Daoy (cell line): ENCODE data around the gene ZNF682. TPM values are rescaled to one million over a fixed set of nuclear protein-coding genes. Genes with fewer than 3 reads are reported as not detected.
"Not testable (repeated sequence)": the region's sequence is repeated elsewhere in the genome, so short reads cannot be mapped to it uniquely, and the experiment has no call there.

Source experiments
- DNase-seq: peaks from one replicate; pipeline ENCODE4 v3.0.0-alpha.2; 2015; ENCODE audit warnings: low read depth
- total RNA-seq: library from RNA; depleted of rRNA; stranded (reverse); fragments of >200 nt; shearing (Covaris generic); gene quantifications from 2 replicates; pipeline ENCODE4 v1.2.3, GENCODE V29; 2014; rRNA removed

Gene ZNF682
- 4.7 and 26.5 TPM in 2 replicates for total RNA-seq

- DNase-seq: peak; percentile 97
Measured at GRCh38 chr19:20039203-20039723, at the start of gene ZNF682. TSS of gene ZNF682 (minus strand) at chr19:20039505. CDS start at chr19:20039345, 160 bp downstream.

GRCh38 chr19:20082876-20083275, 43.6 kb upstream of the ZNF682 start:
- DNase-seq: not testable (repeated sequence)

GRCh38 chr19:20082232-20082833, 43.0 kb upstream of the ZNF682 start:
- DNase-seq: not testable (repeated sequence)

GRCh38 chr19:20080656-20081055, 41.4 kb upstream of the ZNF682 start:
- no peak for DNase-seq

- no peak for DNase-seq
Measured at GRCh38 chr19:20079476-20079875, 40.2 kb upstream of the ZNF682 start.

- peak; percentile 9 for DNase-seq
Measured at GRCh38 chr19:20078581-20079031, 39.3 kb upstream of the ZNF682 start.

- DNase-seq: peak; percentile 95
Measured at GRCh38 chr19:20077791-20078463, 38.6 kb upstream of the ZNF682 start, which contains the start of gene ZNF90. TSS of gene ZNF90 (plus strand) at chr19:20078000. CDS start at chr19:20078133, 133 bp downstream.

GRCh38 chr19:20072936-20073335, 33.6 kb upstream of the ZNF682 start:
- no peak for DNase-seq

GRCh38 chr19:20070691-20071090, 31.4 kb upstream of the ZNF682 start:
- DNase-seq: no peak

- DNase-seq: not testable (repeated sequence)
Measured at GRCh38 chr19:20068559-20068958, 29.3 kb upstream of the ZNF682 start.

GRCh38 chr19:20067943-20068342, 28.6 kb upstream of the ZNF682 start:
- DNase-seq: no peak

GRCh38 chr19:20066861-20067260, 27.6 kb upstream of the ZNF682 start:
- DNase-seq: no peak

GRCh38 chr19:20060282-20060681, 21.0 kb upstream of the ZNF682 start:
- DNase-seq: no peak

- DNase-seq: not testable (repeated sequence)
Measured at GRCh38 chr19:20058738-20059137, 19.4 kb upstream of the ZNF682 start.

- peak; percentile 96 for DNase-seq
Measured at GRCh38 chr19:20051841-20052768, 12.8 kb upstream of the ZNF682 start.

GRCh38 chr19:20045742-20046141, 6.4 kb upstream of the ZNF682 start:
- not testable (repeated sequence) for DNase-seq

- no peak for DNase-seq
Measured at GRCh38 chr19:20044663-20045062, 5.4 kb upstream of the ZNF682 start.

- DNase-seq: no peak
Measured at GRCh38 chr19:20038358-20039202, 725 bp downstream of the ZNF682 start.

- DNase-seq: no peak
Measured at GRCh38 chr19:20035935-20036334, 3.4 kb downstream of the ZNF682 start.

- DNase-seq: no peak
Measured at GRCh38 chr19:20028611-20029010, 10.7 kb downstream of the ZNF682 start.

GRCh38 chr19:20005741-20006140, 33.6 kb downstream of the ZNF682 start:
- no peak for DNase-seq
